DMS53 (cell line): ENCODE measurements around the gene TIMM10B.
"Not testable (repeated sequence)": the region's sequence is repeated elsewhere in the genome, so short reads cannot be mapped to it uniquely, and the experiment has no call there.

ENCODE experiments used
- DNase-seq: peaks from one replicate; lab custom pipeline; 2025; lab: John Stamatoyannopoulos, UW

The TIMM10B gene

GRCh38 chr11:6505577-6506240 lies 24.4 kb downstream of the TIMM10B start:
- DNase-seq: peak; percentile 72

- no peak for DNase-seq
These were observed 35.6 kb downstream of the TIMM10B start for GRCh38 chr11:6516865-6517264.

- DNase-seq: no peak
These were observed 39.0 kb downstream of the TIMM10B start for GRCh38 chr11:6520265-6520664.

GRCh38 chr11:6521946-6522345 lies 40.6 kb downstream of the TIMM10B start:
- DNase-seq: not testable (repeated sequence)

GRCh38 chr11:6523253-6523652 lies 42.0 kb downstream of the TIMM10B start:
- DNase-seq: no peak

- no peak for DNase-seq
These were observed 45.3 kb downstream of the TIMM10B start for GRCh38 chr11:6526411-6527135.

- DNase-seq: no peak
These were observed 48.0 kb downstream of the TIMM10B start for GRCh38 chr11:6529266-6529665.

- DNase-seq: no peak
These were observed 49.5 kb downstream of the TIMM10B start for GRCh38 chr11:6530848-6531247.

- peak; percentile 59 for DNase-seq
These were observed 50.0 kb downstream of the TIMM10B start for GRCh38 chr11:6531267-6531752.
